Coronary artery (tissue), 2 donors: ENCODE measurements around the gene KCNS1.

ENCODE experiments used
- DNase-seq: peaks from one replicate; pipeline ENCODE4 v3.0.0-alpha.2; 2017; ENCODE audit warnings: low spot score
- H3K27ac ChIP-seq, 2 donors: fragments of 200-600 bp; sonication (generic); one replicate each; pipeline ENCODE4 v1.5.1; 2016 to 2019
- H3K4me3 ChIP-seq: fragments of 200-600 bp; sonication (generic); 2 replicates; pipeline ENCODE4 v1.5.1; 2016; ENCODE audit warnings: mild to moderate bottlenecking, moderate library complexity
- TF ChIP-seq, protein P1 (sequence below): fragments of 200-600 bp; sonication (generic); IDR thresholded peaks from one replicate; pipeline ENCODE4 v1.5.1; 2019; ENCODE audit warnings: antibody characterized with exemption

Gene KCNS1

DNA sequence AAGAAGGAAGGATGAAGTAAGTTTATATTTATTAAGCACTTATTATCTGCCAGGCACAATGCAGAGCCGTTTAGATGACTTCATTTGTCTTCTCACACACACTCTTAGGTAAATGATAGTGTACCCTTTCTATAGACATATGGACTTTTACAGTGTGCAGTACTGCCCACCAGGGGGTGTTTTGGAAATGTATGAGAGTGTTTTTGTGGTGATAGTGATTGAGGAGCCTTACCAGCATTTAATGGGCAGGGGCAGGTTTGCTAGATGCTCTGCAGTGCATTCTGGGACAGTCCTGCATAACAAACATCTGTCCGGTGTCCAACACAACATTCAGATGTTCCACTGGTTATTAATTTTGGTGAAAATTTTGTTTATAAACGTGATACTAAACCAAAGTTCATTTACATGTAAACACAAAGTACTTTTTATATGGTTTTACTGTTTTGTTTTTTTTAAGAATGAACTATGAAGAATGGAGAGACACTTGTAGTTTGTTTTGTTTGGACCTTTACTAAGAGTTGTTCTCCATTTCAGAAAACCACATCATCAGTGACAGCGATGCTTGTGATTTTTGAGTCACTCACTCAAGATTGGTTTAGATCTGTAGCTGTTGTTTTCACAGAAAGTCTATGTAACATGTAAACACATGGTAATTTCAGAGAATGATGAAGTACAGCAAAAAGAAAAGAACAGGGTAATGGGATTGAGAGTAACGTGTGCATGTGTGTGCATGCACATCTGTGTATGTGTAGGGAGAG is 19.9 kb downstream of the KCNS1 start:
- TF ChIP-seq, protein P1, sequence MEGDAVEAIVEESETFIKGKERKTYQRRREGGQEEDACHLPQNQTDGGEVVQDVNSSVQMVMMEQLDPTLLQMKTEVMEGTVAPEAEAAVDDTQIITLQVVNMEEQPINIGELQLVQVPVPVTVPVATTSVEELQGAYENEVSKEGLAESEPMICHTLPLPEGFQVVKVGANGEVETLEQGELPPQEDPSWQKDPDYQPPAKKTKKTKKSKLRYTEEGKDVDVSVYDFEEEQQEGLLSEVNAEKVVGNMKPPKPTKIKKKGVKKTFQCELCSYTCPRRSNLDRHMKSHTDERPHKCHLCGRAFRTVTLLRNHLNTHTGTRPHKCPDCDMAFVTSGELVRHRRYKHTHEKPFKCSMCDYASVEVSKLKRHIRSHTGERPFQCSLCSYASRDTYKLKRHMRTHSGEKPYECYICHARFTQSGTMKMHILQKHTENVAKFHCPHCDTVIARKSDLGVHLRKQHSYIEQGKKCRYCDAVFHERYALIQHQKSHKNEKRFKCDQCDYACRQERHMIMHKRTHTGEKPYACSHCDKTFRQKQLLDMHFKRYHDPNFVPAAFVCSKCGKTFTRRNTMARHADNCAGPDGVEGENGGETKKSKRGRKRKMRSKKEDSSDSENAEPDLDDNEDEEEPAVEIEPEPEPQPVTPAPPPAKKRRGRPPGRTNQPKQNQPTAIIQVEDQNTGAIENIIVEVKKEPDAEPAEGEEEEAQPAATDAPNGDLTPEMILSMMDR = no peak

DNA sequence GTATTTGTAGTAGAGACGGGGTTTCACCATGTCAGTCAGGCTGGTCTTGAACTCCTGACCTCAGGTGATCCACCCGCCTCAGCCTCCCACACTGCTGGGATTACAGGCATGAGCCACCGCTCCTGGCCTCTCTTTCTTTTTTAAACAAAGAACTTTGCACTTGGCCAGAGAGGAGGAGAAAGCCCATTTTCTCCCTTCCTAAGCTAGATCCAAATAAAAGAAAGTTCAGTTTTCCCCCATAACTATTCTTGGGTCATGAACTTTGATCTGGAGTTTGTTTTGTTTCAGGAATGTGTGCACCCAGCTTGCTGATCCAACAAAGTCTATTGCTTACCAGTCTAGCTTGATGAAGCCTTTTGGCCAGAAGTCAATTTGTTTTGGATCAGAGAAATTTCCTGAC is 23.4 kb downstream of the KCNS1 start:
- no peak for DNase-seq
- Histone ChIP-seq H3K4me3 (no peak overlapping the region), H3K27ac (no peak overlapping the region)
- TF ChIP-seq, protein P1 = no peak

More for the DNA sequence above, 19.9 kb downstream of the KCNS1 start:
- no peak overlapping the region for H3K4me3 ChIP-seq
- no peak overlapping the region for H3K27ac ChIP-seq
- DNase-seq = no peak

DNA sequence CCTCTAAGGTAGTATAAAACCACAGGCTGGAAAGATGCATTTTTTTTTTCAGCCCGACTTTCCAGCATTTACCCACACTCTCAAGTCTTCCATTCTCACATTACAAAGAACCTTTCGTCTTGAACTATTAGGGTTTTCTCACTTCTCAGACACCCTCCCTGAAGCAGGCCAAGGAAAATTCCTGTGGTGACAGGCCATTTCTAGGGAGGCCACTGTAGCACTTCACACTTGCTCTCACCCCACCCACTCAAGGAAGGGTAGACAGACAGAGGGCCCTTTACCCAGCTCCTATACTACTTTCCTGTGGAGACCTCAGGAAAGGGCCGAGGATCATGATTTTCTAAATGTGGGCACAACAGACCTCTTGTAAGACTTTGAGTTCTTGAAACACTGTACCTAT is 27.7 kb downstream of the KCNS1 start:
- DNase-seq = no peak
- no peak overlapping the region for H3K27ac ChIP-seq
- TF ChIP-seq, protein P1 = no peak
- no peak overlapping the region for H3K4me3 ChIP-seq

DNA sequence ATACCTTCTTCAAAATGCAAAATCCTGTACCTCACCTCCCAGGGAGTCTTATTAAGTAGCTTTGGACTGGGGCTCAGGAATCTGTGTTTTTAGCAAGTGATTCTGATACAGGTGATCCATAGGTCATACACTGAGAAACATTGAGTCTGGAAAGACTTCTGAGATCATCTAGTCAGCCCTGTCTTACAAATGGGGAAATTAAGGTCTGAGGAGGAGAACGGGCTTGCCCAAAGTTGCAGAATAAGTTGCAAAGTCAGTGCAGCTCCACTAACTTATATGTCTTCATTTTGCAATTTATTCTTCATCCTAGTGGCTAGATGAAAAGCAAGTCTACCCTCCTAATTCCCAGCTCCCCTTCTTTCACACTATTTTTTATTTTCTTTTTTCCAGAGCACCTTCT is 28.9 kb downstream of the KCNS1 start:
- DNase-seq = no peak
- TF ChIP-seq, protein P1 = no peak
- H3K27ac ChIP-seq = no peak overlapping the region
- no peak overlapping the region for H3K4me3 ChIP-seq

DNA sequence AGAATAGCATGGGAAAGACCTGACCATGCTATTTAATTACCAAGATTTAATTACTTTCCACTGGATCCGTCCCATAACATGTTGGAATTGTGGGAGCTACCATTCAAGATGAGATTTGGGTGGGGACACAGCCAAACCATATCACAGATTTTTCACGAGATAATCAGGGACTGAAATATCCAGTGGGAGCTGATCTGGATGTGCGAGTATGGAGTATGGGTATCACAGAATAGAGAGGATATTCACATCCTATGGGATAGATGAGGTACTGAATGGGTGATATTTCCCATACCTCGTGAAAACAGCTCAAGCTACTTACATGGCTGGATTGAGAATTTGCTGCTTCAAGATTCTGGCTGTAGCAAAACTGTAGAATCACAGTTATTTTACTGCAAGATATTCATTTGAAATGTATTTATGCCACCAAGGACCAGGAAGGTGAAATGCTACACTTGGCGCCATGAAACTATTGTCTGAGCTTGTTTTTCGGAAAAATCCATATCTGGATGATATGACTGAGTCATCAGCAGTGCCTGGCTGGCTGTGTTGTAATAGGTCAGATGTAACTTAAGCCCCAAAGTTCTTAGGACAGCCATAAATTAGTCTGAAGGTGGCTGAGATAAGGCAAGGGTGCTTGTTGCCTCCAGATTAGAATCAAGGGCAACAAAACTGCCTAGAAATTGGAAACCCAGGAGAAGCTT is 29.8 kb downstream of the KCNS1 start:
- DNase-seq = no peak
- H3K4me3 ChIP-seq = no peak overlapping the region
- H3K27ac ChIP-seq = no peak overlapping the region
- TF ChIP-seq, protein P1 = no peak

DNA sequence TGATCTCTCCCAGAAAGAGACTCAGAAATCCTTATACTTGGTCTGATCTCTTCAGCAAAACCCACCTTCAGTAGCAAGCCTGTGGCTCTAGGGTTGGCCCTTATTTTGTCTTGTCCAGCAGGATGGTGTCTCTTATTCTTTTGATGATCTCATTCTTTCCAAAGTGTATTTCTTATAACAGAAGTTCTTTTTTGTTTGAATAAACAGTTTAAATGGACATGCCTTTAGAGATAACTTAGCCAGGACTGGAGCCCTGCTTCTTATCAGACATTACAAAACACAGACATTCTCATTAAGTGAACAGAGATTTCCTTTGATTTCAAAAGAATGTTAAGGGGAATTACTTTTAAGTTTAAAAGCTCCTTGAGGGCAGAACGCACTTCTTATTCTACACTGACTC is 31.7 kb downstream of the KCNS1 start:
- Histone ChIP-seq H3K27ac (no peak overlapping the region), H3K4me3 (no peak overlapping the region)
- DNase-seq = no peak
- TF ChIP-seq, protein P1 = no peak

DNA sequence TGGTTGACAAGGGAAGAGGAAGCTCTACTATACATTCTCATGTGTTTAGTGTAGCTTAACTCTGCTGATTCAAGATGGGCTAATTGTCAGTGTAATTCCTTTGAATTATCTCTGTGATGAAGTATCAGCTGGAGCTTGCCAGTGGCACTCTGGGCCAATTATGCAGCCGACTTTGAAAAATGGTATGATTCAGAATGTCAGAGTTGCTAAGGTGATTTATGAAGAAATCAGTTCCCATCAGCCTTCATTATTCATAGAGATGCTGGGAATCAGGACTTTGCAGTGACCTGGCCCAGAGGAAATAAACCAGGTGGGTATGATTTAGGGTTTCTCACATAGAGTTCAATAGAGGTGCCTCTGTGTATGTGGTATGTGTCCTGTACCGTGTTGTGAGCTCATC is 33.4 kb downstream of the KCNS1 start:
- H3K4me3 ChIP-seq = no peak overlapping the region
- no peak for DNase-seq
- no peak overlapping the region for H3K27ac ChIP-seq
- TF ChIP-seq, protein P1 = no peak
